Stimulated activated CD8-positive, alpha-beta memory T cell treated with anti-CD3 and anti-CD28 coated beads, Interleukin-12 subunit alpha, Interleukin-12 subunit beta, amount 100 ng/mL, for 4 hours (primary cell): ENCODE measurements around the gene CADPS2.

Source experiments
- DNase-seq: peaks from one replicate; pipeline ENCODE4 v3.0.0-alpha.2; 2020; ENCODE audit warnings: low read depth

Gene CADPS2

DNA sequence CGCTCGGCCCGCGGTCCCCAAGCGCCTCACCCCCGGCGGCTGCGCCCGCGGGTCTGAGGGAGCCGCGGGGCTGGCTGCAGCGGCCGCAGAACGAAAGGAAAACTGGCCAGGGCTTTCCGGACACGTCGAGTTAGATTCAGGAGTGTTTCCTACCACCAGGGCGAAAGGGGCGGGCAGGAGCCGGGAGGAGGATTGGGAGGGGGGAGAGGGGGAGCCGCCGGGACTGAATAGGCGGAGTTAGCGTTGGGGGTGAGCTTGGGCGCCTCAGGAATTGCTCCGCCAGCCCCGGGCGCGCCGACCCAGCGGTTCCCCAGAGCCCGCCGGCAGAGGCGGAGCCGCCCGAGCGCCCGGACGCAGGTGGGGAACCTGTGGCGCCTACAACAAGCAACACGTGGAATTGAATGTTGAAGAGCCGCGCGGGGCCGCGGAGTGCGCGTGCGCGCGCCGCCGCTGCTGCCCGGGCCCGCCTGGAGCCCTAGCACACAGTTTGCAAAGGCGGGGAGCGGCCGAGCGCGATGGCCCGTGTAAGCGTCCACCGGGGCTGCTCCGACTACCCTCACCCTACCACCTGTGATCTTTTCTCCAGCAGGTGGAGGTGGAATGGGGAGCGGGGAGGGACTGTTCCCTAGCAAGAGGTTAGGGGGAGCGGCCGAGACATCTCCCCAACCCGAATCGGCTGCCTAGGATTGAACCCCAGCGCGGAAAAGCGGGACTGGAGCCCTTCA lies at the start of gene CADPS2:
Gene CADPS2, minus strand, starts transcription at position 104 of the 725 bp plus-strand sequence. CDS start 123 bp downstream, outside the sequence.
- DNase-seq = no peak

DNA sequence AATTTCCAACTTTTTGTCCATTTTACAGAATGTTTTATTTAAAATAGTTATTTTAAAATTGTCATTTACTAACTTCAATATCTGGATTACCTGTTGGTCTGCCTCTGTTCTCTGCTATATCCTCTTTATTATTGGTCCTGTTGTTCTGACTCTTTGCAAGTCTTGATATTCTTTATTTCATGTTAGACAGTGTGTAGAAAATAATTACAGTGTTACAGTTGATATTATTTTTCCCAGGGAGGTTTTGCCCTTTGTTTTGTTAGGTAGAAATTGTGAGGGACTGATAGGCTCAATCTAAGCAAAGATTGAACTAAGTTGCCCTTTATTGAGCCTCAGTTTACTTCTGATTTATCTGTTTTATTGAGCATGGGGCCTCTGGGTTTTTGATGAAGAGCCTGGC lies 49.4 kb upstream of the CADPS2 start:
- DNase-seq = no peak

DNA sequence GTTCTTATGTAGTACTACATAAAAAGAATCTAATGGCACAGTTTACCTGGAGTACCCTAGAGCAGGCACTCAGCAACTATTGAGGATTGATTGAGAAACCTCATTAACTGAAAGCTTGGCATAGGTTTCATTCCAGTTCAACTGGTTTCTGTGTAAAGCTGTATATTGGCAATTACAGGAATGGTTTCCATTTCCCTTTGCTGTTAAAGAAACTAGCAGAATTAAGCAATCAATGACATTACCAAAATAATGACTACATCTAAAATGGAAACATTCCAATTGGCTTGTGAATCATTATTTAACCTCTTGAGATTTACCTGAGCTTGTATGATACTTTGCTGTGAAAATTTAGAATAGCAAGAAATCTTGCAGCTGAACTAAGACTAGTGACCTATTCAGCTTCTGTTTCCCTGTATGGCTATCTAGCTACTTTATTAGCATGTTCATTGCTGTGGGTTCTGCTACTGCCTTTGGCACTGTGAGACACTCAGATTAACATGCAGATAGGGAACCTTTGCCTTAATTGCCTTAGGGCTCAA lies 33.5 kb upstream of the CADPS2 start:
- no peak for DNase-seq

DNA sequence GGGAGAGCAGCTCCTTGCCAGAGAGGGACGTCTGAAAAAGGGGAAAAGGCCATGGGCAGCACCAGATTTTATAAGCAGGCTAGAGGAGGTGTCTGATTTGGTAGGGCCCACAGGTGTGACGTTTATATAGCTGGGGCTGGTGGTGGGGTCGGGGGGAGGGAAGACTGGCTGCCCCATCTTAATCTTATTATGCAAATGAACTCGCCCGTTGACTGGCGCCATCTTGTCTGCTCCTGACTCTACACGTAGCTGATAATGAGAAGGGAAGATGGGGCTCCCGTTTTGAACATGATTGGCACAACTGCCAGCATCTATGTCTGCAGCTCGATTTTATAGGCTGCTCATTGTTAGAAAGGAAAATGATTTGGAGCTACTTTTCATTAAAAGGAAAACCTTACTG lies 28.6 kb upstream of the CADPS2 start:
- no peak for DNase-seq

DNA sequence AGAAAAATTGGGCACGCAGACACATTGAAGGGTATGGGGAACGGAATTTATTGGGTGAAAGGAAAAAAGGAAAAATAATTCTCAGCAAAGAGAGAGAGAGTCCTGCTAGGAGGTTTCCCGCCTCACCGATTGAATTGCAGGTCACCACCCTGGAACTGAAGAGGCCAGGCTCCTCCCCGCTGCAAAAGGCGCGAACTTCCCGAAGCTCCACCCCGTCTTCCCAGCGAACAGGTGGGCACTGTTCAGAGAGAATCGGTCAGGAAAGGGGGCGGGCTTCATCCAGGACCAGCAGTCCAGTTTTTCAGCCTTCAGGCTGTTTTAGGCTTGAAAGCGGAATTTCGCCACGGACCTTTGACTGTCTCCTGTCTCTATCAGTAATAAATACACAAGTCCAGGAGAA lies 27.3 kb upstream of the CADPS2 start:
- DNase-seq = no peak

DNA sequence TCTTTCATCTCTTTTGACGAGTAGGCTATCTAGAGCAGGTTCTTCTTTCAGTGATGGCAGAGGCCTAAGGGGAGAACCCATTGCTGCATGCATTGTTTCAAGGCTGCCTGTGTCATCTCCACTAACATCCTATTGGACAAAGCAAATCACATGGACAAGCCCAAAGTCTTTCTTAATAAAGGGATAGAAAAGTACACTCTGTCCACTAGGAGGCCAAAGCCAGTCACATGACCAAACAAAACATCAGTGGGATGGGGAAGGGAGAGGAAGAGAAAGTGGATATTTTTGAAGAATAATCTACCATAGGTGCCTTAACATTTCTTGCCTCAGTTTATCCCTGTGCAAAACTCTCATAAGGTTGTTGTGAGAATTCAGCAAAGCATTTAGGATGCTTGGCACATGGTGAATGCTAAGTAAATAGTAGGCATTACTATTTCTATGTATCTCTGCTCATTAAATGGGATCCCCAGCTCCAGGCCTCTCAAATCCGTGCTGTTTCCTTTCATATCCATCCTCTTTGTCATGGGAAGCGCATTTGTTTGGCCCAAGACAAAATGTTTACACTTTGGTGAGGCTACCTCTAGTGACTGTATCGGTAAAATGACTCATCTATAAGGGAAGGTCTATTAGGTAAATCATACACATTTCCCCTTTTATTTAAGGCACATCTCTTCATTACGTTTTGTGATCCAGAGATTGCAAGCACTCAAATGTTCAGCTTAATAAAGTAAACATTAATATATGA lies 16.7 kb upstream of the CADPS2 start:
- DNase-seq = no peak

DNA sequence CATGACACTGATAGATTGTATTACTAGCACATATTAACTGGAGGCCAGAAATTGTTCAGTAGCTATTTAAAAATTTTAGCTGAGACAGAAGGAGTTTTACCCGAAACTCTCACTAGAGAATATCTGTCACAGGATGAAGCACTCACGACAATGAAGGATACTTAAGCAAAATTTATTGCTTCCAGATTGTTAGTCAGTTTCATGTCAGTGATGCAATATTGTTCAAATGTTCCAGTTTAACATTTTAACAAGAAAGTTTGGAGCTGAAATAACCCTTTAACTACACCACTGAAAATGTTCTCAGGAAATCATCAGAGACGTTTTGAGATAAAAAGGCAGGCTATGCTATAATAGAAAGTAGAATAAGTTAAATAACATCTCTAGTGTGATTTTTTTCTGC lies 15.0 kb upstream of the CADPS2 start:
- DNase-seq = no peak

DNA sequence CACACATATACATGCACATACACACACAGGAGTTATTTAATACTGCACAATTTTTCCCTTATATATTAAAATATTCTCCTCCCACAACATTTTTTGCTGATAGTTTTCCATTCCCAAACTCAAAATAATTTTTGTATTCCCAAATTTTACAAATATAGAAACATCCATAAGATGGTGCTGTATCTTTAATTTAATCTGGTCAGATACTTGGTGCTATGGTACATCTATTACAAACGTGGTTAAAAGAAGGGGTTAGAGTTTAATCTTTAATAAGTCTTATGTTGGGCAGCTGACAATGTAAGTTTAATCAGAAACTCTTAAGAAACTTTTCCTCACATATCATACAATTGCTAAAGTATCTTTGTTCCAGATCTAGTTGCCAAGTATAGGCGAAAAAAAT lies 10.2 kb upstream of the CADPS2 start:
- no peak for DNase-seq

DNA sequence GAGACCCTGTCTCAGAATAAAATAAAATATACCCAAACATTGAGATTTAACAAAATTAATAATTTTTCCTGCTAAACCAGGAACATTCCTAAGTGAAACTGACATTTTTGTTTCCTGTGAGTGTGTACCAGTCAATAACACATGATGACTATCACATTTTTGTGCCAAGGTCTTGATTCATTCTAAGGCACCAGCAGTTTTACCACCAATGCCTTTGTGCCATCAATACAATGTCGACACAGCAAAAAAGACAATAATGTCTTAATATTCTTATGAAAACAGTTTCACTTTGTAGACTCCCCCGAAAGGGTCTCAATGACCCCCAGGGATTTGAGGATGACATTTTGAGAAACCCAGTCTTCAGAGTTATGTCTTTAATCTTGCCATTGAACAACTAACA lies 7.2 kb upstream of the CADPS2 start:
- DNase-seq = no peak

DNA sequence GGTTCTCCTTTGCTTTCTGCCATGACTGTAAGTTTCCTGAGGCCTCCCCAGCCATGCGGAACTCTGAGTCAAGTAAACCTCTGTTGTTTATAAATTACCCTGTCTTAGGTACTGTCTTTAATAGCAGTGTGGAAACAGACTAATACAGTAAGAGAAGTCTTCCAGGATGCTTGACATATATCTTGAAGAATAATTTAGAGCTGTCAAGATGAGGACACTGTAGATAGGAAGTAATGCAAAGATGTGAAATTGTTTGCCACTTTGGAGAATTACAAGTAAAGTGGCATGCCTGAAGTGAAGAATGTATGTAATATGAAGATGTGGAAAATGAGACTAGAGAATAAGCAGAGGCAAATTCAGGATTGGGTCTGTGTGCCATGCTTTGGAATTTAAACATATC lies 2.9 kb upstream of the CADPS2 start:
- DNase-seq = no peak

DNA sequence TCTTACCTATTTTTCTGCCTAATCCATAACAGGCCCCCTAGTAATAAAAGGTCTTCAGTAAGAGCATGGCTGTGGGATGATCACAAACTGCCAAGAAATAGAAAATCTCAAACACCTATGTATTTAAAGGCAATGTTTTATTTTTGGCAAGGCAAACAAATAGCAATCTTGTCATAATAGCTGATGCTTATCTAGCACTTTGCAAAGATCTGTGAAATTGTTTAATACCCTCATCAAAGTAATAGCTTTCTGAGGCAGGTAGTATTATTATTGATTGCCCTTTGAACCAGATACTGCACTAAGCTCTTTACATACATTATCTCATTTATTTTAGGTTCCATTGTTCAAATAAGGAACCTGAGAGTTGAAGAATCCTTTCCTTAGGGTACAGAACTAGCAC lies 1.6 kb upstream of the CADPS2 start:
- DNase-seq = no peak

DNA sequence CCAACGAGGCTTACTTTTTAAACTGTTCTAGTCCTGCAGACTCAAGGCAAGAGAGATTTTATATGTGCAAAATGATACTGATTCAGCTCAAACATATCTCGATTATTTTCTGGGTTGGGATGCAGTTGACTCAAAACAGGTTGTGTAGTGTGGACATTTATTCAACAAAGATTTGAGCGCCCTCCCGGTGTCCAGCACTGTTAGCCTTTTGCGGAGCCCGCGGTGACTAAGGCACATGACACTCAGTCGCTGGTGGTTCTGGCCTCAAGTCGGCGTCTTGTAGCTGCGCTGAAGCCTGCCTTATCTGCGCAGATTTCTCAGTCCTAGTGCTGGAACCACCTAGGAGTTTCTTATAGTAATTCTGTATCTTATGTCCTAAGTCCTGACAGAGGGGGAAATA lies 938 bp upstream of the CADPS2 start:
- no peak for DNase-seq

DNA sequence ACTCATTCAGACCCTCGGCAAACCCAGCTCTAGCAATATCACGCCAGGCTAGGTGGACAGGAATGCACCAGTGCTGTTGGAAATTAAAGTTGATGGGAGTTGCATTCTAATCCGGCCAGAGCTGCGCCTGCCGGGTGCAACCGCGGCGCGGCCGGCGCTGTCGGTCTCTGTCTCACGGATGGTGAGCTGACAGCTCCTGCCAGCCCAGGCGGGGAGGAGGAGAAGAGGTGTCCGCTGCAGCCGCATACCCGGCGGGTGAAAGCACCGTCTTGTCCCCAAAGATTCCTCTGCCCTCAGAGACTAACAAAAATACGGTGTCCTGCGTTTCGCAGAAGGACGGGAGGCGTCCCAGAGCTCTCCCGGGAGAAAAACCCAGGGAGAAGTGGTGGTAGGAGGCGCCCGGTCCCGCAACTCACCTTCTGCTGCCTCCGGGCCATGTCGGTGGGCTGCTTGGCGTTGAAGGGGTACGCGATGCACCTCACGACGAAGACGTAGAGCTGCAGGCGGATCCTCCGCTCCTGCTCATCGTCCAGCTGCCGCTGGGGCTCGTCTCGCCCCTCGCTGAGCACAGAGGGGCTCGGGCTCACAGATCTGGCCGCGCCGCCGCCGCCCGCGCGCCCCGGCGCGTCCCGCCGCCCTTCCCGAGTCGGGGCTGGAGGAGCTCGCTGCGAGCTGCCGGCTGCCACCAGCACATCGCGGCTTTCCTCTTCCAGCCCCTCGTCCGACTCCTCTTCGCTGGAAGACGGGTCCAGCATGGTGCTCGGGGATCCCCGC lies 490 bp downstream of the CADPS2 start:
- DNase-seq = no peak

DNA sequence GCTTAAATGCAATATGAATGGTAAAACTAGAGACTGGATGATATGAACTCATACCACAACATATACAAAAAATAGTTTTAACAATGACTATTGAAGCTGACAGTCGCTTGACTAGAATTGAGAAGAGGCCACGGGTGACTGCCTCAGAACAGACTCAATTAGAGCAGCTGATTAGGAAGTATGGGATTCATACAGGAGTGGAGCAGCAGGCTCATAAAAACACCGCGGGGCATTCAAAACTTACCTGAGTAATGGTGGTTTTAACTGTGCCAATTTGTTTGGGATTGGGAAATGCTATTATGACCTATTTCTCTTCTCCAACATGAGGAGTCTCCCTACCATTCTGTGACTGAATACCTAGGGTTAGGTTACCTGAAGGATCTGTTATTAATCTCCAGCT lies 2.1 kb downstream of the CADPS2 start:
- DNase-seq = no peak

DNA sequence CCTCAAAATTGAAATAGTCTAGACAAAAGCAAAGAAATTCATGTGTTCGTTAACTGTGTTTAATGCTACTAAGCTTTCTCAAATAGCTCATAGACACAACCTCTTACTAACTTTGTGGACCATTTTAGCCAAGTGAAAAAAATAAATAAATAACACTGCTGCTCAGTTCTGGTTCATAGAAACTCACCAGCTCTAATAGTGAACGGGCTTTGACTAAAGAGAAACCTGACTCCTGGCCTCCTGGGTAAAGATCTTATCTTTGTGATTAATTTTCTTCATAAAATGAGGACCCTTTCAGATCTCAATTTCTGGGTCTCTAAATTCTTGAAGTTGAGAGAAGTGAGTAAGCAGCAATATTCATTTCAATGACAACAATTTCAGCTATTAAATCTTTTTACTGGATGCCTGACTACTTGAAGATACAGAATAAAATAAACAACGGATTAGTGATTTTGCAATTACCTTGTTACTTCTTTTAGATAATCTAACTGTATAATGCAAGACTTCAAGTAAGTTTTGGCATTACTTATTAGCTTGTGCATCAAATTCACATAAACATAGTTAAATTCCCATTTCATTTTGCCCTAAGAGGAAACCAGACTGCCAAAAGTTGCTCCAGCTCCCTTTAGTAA lies 3.1 kb downstream of the CADPS2 start:
- DNase-seq = no peak

DNA sequence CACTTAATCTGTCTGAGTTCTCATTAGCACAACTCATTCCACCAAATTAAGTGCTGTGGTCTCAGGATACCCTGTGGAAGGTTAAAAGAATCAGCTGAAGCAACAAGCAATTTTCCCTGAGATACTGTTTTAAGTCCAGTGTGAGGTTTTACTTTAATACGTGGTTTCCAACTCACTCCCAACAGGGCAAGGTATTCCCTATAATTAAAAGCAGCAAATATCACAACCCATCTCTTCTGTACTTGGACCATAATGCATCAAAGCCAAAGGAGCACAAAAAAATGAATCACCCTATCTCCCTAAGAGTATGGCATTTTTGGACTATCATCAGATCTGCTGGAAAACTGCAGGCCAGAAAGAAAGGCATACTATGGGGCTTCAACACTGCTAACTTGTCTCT lies 4.9 kb downstream of the CADPS2 start:
- DNase-seq = no peak

DNA sequence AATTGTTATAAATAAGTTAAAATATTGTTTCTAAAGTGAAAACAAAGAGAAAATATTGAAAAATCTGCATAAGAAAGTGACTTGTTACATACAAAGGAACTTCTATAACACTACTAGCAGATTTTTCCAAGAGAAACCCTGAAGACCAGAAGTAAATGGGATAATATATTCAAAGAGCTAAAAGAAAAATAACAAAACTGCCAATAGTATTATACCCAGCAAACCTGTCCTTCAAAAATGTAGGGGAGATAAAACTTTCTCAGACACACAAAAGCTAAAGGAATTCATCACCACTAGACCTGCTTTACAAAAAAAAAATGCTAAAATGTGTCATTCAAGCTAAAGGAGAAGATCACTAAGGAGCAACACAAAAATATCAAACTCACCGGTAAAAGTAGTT lies 17.0 kb downstream of the CADPS2 start:
- DNase-seq = no peak

DNA sequence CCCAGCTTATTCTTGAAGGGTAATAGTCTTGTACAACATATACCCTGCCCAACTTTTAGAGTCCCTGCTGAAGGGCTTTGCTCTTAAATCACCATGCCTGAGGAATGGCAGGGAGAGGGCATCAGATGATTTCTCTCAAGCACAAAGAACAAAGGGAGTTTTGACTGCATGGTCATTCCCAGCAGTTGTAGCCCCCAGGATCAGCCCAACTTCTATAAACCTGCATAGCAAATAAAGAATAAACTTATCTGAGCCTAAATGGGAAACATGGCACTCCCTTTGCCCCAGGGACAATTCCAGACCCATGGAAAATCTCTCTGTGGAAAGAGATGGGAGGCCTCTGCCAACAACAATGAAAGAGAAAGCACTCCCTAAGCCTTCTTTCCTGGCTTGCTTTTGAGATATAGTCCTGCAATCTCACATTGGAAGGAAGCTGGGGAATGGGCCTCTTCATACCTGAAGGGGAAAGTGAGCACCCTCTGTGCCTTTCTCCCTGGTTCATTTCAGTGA lies 18.7 kb downstream of the CADPS2 start:
- no peak for DNase-seq

DNA sequence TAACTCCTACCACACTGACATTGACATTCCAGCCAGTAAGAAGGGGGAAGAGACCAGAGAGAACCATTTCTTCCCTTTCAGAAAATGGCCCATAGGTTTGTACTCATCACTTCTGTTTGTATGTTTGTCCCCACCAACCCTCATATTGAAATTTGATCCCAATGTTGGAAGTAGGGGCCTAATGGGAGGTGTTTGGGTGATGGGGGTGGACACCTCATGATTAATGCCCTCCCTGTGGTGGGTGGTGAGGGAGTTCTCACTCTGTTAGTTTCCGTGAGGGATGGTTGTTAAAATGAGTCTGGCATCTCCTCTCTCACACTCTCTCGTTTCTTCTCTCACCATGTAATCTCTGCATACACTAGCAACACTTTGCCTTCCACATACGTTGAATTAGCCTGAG lies 21.4 kb downstream of the CADPS2 start:
- DNase-seq = no peak

DNA sequence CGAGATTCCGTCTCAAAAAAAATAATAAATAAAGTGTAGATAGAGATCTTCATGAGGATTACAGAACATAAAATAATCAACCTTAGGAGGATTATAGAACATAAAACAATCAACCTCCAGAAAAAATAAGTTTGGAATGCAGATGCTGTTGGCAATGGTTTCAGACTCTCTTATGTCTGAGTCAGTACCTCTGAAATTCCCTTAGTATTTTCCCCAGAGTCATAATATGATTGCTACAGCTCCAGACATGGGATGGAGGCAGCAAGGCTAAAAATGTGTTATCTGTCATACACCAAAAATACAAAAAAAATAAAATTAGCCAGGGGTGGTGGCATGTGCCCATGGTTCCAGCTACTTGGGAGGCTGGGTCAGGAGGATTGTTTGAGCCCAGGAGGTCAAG lies 22.2 kb downstream of the CADPS2 start:
- no peak for DNase-seq

DNA sequence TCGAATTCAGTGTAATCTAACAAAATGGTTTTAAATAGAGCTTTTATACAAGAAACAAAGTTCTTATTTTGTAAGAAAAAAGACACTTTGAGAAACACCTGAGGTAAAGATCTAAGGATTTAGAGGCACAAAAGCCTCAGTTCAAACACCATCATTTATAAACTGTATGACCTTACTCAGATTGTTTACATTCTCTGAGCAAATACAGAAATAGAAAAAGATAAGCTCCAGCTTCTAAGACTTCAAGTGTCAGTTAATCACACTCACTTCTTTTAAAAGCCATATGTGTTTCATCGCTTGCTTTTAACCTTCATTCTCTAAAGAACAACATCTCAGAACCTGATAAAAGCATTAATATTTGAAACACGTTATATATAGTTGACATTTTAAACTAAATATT lies 27.9 kb downstream of the CADPS2 start:
- DNase-seq = no peak

DNA sequence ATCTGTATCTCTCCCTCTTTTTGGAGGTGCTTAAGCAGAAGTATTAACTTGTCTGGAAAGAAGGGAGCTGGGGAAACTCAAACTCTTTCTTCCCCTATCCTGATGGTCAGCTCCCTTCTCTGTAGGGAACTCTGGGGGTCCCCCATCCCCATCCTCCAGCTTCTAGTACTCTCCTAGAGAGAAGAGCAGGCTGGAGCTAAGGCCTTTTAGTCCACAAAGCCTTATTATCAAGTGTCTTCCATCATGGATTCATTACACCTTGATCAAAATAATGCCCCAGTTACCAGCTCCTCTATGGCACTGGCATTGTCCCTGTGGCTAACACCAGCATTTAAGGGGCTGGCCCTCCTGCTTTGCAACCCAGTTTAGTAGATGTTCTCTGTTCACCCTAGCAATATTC lies 35.7 kb downstream of the CADPS2 start:
- no peak for DNase-seq
